Measurements from ENCODE around the gene WDR5. TPM values are rescaled to one million over a fixed set of nuclear protein-coding genes. Genes with fewer than 3 reads are reported as not detected.

Gene WDR5
- total RNA-seq, 1 donor from 2014 or later: 18.2 TPM

- peak; percentile 66 for ATAC-seq
- intact Hi-C loops (cut with DNase I): no loop called here
- DNase-seq (ENCODE audit: missing footprints): peak; percentile 85
These were observed 5.1 kb upstream of the WDR5 start for GRCh38 chr9:134130503-134131375.

- intact Hi-C loops (cut with DNase I): no loop called here
- no peak for DNase-seq (ENCODE audit: missing footprints)
- ATAC-seq: no peak
These were observed 4.2 kb upstream of the WDR5 start for GRCh38 chr9:134131471-134132207.

DNA sequence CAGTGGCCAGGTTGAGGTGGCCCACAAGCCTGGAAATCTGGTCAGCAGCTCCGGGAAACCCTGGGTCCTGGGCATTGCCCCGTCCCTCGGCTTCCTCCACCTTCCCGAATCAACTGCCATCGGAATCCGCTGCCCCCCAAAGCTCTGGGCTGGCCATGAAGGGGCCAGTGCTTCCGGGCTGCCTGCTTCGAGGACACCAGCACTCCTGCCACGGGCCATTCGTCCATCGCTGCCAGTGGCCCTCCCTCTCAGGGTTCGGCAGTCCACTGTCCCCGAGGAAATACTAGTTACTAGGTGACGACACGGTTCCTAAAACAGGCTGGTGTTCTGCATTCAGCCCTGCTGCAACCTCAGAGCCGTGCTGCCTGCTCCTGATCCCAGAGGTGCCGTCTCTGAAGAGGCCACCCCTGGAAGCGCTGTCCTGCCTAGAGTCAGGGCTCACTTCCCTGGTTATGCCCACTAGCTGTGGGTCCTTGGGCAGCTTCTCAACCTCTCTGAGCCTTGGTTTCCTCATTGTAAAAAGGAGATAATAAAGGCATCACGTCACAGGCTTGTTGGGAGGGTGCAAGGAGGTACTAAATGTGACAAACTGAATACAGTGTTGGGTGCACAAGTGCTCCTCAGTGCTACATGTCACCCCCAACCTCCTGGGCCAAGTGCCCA lies 3.5 kb upstream of the WDR5 start:
- intact Hi-C loops (cut with DNase I): no loop called here
- no peak for ATAC-seq

DNA sequence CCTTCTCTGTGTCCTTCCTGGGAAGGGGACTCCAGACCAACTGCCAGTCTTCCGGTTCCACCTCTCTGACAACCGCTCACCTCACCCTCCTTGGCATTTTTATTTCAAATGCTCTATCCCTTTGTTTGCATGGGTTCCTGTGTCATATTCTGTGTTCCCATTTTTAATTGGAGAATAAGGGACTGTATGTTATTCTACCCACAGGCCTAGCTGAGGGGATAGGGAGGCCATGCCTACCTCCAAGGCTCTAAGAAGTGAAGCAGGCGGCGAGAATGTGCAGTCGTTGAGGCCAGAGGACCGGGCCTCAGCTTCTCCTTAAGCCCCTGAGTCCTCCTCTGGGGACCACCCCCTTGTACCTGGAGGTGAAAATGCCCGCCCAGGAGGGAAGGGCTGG lies 936 bp upstream of the WDR5 start:
- DNase-seq (ENCODE audit: missing footprints) (no peak), ATAC-seq (no peak)
- intact Hi-C loops (cut with DNase I): loop anchor here (2.0 to 5.0 kb wide), 2 partner anchors 66 to 88 kb away; partner anchors contain the start of gene BRD3

More for the DNA sequence above, 3.5 kb upstream of the WDR5 start:
- DNase-seq (ENCODE audit: missing footprints): no peak

- intact Hi-C loops (cut with DNase I): loop anchor here (5.0 kb wide), 1 partner anchor 89 kb away; no protein-coding TSS in a partner anchor
- peak; percentile 76 for DNase-seq (ENCODE audit: missing footprints)
- no peak for ATAC-seq
These were observed 475 bp downstream of the WDR5 start for GRCh38 chr9:134136118-134136995.

GRCh38 chr9:134136996-134137299 lies 1.1 kb downstream of the WDR5 start:
- DNase-seq (ENCODE audit: missing footprints) (no peak), ATAC-seq (no peak)
- intact Hi-C loops (cut with DNase I): loop anchor here (5.0 kb wide), 1 partner anchor 90 kb away; no protein-coding TSS in a partner anchor

- ATAC-seq (no peak), DNase-seq (ENCODE audit: missing footprints) (no peak)
- intact Hi-C loops (cut with DNase I): loop anchor here (2.0 to 5.0 kb wide), 2 partner anchors 25 to 91 kb away; no protein-coding TSS in a partner anchor
These were observed 2.4 kb downstream of the WDR5 start for GRCh38 chr9:134138292-134138691.

DNA sequence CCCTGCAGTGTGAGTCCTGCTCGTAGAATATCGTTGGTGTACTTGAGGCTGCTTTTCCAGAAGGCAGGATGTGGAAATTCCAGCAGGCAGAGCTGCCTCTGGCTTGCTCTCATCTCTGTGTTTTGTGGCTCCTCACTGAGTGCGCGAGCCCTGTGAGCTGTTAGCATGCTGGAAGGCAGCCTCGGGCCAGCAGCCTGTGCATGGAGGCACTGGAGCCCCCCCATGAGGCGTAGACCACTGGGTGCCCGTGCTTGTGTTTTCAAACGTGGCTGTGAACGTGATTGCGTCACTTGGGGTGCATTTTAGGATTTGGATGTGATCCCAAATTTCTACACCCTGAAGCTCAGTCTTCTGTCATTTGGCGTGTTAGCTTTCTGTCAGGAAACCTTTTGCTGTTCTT lies 3.2 kb downstream of the WDR5 start:
- ATAC-seq (no peak), DNase-seq (ENCODE audit: missing footprints) (no peak)
- intact Hi-C loops (cut with DNase I): loop anchor here (2.0 to 5.0 kb wide), 2 partner anchors 24 to 92 kb away; no protein-coding TSS in a partner anchor

DNA sequence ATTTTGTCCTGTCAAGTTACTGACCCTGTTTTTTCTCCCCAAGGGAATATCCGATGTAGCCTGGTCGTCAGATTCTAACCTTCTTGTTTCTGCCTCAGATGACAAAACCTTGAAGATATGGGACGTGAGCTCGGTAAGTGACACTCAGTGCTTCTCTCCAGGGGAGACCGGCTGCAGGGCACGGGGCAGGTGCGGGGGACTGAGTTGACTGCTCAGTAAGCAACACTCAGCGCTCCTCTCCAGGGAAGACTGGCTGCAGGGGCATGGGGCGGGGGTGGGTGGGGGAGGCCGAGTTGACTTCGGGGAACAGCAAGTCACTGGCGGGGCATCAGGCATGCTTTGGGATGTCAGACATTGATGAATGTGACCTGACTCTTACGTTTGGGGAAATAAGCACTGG lies 6.0 kb downstream of the WDR5 start:
- DNase-seq (ENCODE audit: missing footprints): no peak
- intact Hi-C loops (cut with DNase I): no loop called here
- ATAC-seq: no peak

GRCh38 chr9:134144801-134145200 lies 8.9 kb downstream of the WDR5 start:
- intact Hi-C loops (cut with DNase I): no loop called here
- no peak for DNase-seq (ENCODE audit: missing footprints)
- no peak for ATAC-seq

DNA sequence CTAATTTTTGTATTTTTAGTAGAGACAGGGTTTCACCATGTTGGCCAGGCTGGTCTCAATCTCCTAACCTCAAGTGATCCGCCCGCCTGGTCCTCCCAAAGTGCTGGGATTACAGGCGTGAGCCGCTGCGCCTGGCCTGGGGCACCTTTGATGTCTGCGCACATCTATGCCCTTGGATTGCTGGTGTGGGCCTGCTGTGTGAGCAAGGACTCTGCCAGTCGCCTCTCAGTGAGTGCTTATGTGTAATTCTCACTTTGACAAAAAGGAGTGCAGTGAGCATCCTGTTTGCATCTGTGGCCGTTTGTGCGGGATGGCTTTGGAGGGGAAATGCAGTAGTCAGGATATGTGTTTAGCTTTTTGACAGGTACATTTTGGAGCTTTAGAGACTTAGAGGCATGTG lies 9.4 kb downstream of the WDR5 start:
- no peak for ATAC-seq
- no peak for DNase-seq (ENCODE audit: missing footprints)
- intact Hi-C loops (cut with DNase I): no loop called here

GRCh38 chr9:134146774-134147493 lies 11.1 kb downstream of the WDR5 start:
- DNase-seq (ENCODE audit: missing footprints): no peak
- no peak for ATAC-seq
- intact Hi-C loops (cut with DNase I): no loop called here

DNA sequence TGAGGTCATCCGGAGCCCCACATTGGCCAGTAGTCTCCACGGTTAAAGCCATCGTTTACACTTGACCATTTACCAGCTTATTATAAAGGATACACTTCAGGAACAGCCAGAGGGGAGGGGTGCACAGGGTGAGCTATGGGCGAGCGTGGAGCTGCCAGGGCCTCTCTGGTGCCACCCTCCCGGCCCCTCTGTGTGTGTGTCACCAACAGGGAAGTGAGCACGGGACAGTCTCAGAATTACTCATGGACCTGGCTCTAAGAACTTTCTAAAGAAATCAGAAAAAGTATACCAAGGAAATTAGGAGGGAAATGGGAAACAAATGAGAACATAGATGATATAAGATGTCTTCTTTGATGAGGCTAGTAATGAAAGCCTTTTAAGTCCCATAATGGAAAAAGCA lies 13.5 kb downstream of the WDR5 start:
- DNase-seq (ENCODE audit: missing footprints): no peak
- intact Hi-C loops (cut with DNase I): no loop called here
- no peak for ATAC-seq

DNA sequence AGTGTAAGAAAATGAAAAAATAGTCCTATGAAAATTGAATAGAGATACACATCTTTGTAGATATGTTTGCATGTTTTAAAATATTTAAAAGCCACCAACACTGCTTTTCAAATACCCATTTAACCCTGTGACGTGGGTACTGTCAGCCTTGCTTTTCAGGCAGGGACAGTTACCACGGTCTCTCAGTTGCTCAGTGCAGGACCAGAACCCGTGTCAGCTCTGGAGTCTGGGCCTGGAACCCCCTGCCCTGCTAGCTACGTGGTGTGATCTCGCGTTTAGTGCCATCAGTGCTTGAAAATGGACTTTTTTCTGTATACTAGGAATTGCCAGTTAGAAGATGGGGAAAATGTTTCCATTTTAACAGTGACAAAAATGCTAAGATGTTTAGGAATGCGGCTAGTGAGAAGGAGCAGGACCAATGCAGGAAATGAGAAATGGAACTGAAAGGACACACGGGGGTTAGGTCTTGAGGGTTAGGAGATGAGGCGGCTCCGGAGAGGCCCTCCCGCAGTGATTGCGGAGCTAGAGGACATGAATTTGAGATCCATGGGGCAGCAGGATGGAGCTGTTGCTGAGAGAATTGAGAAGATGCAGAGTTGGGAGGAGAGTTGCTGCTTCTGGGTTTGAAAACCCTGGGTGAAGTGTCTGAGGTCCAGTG lies 14.8 kb downstream of the WDR5 start:
- intact Hi-C loops (cut with DNase I): no loop called here
- ATAC-seq: no peak
- DNase-seq (ENCODE audit: missing footprints): no peak

- DNase-seq (ENCODE audit: missing footprints): no peak
These were observed 16.2 kb downstream of the WDR5 start for GRCh38 chr9:134152022-134152448.

DNA sequence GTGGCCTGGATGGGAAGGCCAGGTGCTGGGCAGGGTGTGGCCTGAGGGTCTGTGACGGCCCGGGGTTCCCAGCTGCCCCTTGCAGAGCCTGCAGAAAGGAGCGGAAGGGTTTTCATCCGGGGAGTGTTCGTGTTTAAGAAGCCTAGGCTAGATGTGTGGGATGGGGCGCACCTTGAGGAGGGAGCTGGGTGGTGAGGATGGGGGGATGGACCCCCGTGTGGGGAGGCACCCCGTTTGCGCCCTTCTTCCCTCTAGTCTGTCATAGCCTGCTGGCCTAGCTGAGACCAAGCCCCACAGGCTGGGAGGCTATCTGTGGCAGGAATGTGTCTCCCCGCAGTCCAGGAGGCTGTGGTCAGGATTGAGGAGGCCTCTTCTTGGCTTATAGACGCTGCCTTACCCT lies 16.6 kb downstream of the WDR5 start:
- intact Hi-C loops (cut with DNase I): no loop called here
- DNase-seq (ENCODE audit: missing footprints) (no peak), ATAC-seq (no peak)

More at GRCh38 chr9:134152022-134152448, 16.2 kb downstream of the WDR5 start:
- intact Hi-C loops (cut with DNase I): no loop called here
- ATAC-seq: no peak

- intact Hi-C loops (cut with DNase I): no loop called here
- no peak for DNase-seq (ENCODE audit: missing footprints)
These were observed 17.6 kb downstream of the WDR5 start for GRCh38 chr9:134153450-134153849.

More at GRCh38 chr9:134153450-134153849, 17.6 kb downstream of the WDR5 start:
- ATAC-seq: no peak

Data from Right ventricle myocardium inferior (tissue), 1 donor.